GM06990 (cell line): ENCODE results near the gene C1QTNF2.

Source experiments
- DNase-seq: peaks from one replicate; pipeline ENCODE4 v3.0.0-alpha.2; 2011; ENCODE audit not compliant: insufficient read length; ENCODE audit errors: extremely low read depth
- H3K27me3 ChIP-seq: replicated peaks from 2 replicates; pipeline ENCODE4 v1.6.0; 2011; ENCODE audit warnings: low read length; ENCODE audit not compliant: control insufficient read depth, insufficient read depth
- H3K36me3 ChIP-seq: 2 replicates; pipeline ENCODE4 v1.5.1; 2011; ENCODE audit warnings: low read length; ENCODE audit not compliant: control insufficient read depth, insufficient read depth
- H3K4me3 ChIP-seq: replicated peaks from 2 replicates; pipeline ENCODE4 v1.5.1; 2011; ENCODE audit warnings: low read depth, mild to moderate bottlenecking, control low read depth, low read length
- TF ChIP-seq, protein P1 (sequence below): IDR thresholded peaks from 2 replicates; pipeline ENCODE4 v1.5.1; 2011; ENCODE audit warnings: low read length, control low read depth, mild to moderate bottlenecking, inconsistent platforms; ENCODE audit not compliant: insufficient read depth, poor library complexity, severe bottlenecking

The C1QTNF2 gene

DNA sequence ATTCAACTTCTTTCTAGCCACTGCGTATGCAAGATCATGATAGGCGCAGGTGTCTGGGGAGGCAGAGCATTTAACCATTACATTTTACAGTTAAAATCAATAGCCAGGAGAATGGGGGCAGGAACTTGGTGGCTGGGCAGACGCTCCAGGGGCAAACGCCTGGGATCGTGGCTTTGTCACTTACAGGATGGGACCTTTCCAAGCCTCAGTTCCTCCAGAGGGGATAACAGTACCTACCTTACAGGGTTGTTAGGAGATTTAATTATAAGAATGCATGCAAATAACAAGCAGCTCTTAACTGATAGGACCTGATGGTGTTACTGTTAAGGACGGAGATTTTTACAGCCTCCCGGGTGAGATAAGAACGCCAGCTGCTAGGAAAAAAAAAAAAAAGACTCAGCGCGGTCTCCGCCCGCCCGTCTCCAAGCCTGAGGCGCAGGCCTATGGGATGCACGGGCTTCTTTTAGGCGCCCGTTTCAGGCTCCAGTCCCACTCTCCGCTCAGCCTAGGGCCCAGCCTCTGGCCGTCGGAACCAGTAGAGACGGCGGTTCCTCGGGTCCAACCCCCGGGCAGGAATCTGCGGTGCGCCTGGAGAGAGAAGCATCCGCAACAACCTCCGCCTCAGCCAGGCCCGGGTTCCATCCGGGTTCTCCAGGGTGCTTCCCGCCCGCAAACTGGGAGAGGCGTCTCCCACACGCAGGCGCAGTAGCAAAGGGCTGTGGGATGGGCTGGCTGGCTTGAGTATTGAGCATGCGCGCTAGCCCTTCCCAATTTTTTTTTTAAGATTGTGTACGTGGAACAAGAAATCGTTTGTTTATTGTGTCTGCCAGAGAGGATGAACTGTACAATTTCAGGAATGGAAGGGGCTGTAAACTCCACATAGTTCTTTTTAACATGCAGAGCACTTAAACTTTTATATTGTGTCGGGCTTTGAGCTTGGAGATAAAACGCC lies 29.3 kb upstream of the C1QTNF2 start, which contains the start of gene FAM200C:
Gene FAM200C (minus strand): TSS at position 653 of the 952 bp plus-strand sequence. CDS start 4,564 bp downstream, outside the sequence.
- DNase-seq: peak; percentile 78
- H3K36me3 ChIP-seq: peaks cover 2% of the 10 kb centered on the region
- TF ChIP-seq, protein P1, sequence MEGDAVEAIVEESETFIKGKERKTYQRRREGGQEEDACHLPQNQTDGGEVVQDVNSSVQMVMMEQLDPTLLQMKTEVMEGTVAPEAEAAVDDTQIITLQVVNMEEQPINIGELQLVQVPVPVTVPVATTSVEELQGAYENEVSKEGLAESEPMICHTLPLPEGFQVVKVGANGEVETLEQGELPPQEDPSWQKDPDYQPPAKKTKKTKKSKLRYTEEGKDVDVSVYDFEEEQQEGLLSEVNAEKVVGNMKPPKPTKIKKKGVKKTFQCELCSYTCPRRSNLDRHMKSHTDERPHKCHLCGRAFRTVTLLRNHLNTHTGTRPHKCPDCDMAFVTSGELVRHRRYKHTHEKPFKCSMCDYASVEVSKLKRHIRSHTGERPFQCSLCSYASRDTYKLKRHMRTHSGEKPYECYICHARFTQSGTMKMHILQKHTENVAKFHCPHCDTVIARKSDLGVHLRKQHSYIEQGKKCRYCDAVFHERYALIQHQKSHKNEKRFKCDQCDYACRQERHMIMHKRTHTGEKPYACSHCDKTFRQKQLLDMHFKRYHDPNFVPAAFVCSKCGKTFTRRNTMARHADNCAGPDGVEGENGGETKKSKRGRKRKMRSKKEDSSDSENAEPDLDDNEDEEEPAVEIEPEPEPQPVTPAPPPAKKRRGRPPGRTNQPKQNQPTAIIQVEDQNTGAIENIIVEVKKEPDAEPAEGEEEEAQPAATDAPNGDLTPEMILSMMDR: no peak
- peak within 1 kb of the TSS; percentile 82 for H3K4me3 ChIP-seq
- H3K27me3 ChIP-seq: no peaks in the 10 kb centered on the region

DNA sequence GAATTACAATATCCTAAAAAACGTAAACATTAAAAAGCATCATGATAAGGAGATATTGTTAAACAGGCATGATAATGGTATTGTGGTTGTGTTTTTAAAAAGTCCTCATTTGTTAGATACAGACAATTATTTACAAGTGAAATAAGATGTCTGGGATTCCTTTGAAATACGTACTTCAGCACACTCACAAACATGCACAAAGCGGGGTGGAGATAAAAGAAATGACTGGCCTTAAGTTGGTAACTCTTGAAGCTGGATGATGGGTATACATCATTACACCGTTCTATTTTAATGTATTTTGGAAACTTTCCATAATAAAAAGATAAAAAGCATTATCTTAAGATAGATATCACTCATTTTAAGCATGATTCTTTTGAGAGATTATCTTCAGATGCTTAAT lies 28.4 kb upstream of the C1QTNF2 start:
- H3K27me3 ChIP-seq: no peaks in the 10 kb centered on the region
- peak overlapping the region; percentile 82 for H3K4me3 ChIP-seq
- H3K36me3 ChIP-seq: peaks cover 2% of the 10 kb centered on the region
- TF ChIP-seq, protein P1: no peak
- no peak for DNase-seq

DNA sequence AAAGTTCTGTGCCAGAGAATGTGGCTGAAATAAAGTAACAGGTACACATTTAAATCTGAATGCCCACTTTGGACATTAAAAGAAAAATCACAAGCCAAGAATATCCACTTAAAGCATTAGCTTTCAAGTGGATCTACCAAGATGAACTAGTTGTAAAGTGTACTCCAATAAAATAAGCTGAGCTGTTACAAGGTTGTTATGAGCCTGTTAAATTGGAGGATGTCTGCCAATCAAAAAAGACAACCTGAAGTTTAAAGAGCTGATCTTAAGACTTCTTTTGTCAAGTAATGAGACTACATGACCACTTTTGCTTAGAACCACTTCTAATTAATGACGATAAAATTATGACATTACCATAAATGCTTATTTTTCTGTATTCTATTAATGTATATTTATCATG lies 27.1 kb upstream of the C1QTNF2 start:
- Histone ChIP-seq H3K4me3 (no peak overlapping the region), H3K27me3 (no peaks in the 10 kb centered on the region), H3K36me3 (no peaks in the 10 kb centered on the region)
- DNase-seq: no peak
- TF ChIP-seq, protein P1: no peak

DNA sequence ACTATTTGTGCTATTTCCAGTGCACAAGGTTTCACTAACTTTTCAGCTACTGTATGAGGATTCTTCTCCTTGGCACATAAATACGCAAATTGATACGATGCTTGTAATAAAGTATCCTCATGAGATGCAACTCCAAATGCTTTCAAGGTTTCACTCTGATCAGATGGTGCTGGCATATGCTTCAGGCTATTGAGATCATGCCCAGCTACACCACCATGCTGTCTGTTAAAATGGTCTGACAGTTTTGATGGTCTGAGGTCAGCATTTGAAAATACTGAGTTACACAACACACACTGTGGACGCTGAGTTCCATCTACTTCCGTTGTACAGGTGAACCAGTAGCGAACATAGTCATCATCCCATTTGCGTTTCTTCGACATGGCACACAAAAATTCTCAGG lies 24.7 kb upstream of the C1QTNF2 start:
- TF ChIP-seq, protein P1: no peak
- Histone ChIP-seq H3K36me3 (no peaks in the 10 kb centered on the region), H3K27me3 (no peaks in the 10 kb centered on the region), H3K4me3 (no peak overlapping the region)
- no peak for DNase-seq

DNA sequence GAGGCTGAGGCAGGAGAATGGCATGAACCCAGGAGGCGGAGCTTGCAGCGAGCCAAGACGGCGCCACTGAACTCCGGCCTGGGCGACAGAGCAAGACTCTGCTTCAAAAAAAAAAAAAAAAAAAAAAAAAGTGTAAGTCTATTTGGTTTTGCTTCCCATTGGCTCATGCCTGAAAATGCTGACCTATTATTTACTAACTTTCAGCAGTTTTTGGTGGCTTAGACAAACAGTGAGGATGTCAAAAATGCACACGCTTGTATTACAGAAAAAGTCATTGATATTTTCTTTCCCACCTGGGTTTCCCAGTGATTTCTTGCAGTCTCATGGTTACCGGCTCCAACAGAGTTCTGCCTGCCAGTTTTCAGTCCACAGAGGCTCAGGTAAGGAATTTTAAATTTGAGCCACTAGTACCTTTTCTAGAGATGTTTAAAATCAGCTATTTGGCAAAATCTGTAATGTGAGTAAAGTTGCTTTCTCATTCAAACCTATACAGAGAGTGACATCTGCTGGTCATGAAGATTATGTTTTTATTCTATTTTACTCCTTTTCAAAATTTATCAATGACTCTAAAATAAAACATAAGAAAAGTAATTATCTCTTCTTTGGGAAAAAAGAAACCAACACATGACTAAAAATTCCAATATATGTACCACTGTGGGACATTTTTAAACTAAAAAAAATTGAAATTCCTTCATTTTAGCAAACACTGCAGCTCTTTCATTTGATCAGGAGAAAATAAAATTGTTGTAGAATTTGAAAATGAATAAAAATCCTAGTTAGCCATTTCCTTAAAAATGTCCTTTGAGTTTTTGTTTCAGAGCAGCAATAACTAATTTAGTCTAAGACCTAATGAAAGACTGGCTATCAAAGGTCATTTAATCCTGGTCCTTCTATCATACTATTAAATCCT lies 20.6 kb upstream of the C1QTNF2 start:
- DNase-seq: no peak
- Histone ChIP-seq H3K4me3 (no peak overlapping the region), H3K36me3 (no peaks in the 10 kb centered on the region), H3K27me3 (no peaks in the 10 kb centered on the region)
- TF ChIP-seq, protein P1: peak; percentile 32
